Calu3 (cell line): ENCODE measurements around the gene NCCRP1. TPM values are rescaled to one million over a fixed set of nuclear protein-coding genes. Genes with fewer than 3 reads are reported as not detected.

Source experiments
- BruUV-seq: library from RNA; stranded (reverse); fragments of 400-500 nt; replicated peaks from 2 replicates; lab custom pipeline; 2021; lab: Mats Ljungman, UMichigan
- CTCF ChIA-PET: fragments of 300-600 bp; sonication (Branson Sonifier 250); formaldehyde crosslinking; loops from one replicate; lab custom pipeline; 2022; ENCODE audit warnings: antibody characterized with exemption; lab: Charles Lee
- DNase-seq: peaks from one replicate; pipeline ENCODE4 v3.0.0; 2022
- H3K27ac Mint-ChIP-seq: one replicate; pipeline ENCODE4 v1.8.0; 2022; ENCODE audit warnings: mixed read lengths; ENCODE audit not compliant: unreplicated experiment
- H3K27me3 Mint-ChIP-seq: one replicate; pipeline ENCODE4 v1.8.0; 2022; ENCODE audit warnings: mixed read lengths; ENCODE audit not compliant: unreplicated experiment
- H3K36me3 Mint-ChIP-seq: one replicate; pipeline ENCODE4 v1.8.0; 2022; ENCODE audit warnings: mild to moderate bottlenecking, moderate library complexity, mixed read lengths; ENCODE audit not compliant: insufficient read depth, unreplicated experiment
- H3K4me1 Mint-ChIP-seq: one replicate; pipeline ENCODE4 v1.8.0; 2022; ENCODE audit warnings: mild to moderate bottlenecking, low read depth, mixed read lengths; ENCODE audit not compliant: unreplicated experiment
- H3K4me3 Mint-ChIP-seq: one replicate; pipeline ENCODE4 v1.8.0; 2022; ENCODE audit warnings: mild to moderate bottlenecking, low read depth, moderate library complexity, mixed read lengths; ENCODE audit not compliant: unreplicated experiment
- H3K9me3 Mint-ChIP-seq: one replicate; pipeline ENCODE4 v1.8.0; 2022; ENCODE audit warnings: low read depth, mixed read lengths; ENCODE audit not compliant: unreplicated experiment
- intact Hi-C: fragments of 100-400 bp; cut with micrococcal nuclease; formaldehyde crosslinking; loops from one replicate; pipeline ENCODE4 v1.10.0; 2022; ENCODE audit not compliant: unreplicated experiment
- total RNA-seq: library from RNA; stranded (reverse); gene quantifications from 2 replicates; pipeline ENCODE4 v1.2.3, GENCODE V29; 2022
- TF ChIP-seq, protein P1 (sequence below): fragments of 200-600 bp; IDR thresholded peaks from one replicate; pipeline ENCODE4 v1.8.0; 2022; ENCODE audit warnings: antibody characterized with exemption; ENCODE audit not compliant: unreplicated experiment

Gene NCCRP1
- total RNA-seq, 1 experiment from 2014 or later, result 2.0 TPM

DNA sequence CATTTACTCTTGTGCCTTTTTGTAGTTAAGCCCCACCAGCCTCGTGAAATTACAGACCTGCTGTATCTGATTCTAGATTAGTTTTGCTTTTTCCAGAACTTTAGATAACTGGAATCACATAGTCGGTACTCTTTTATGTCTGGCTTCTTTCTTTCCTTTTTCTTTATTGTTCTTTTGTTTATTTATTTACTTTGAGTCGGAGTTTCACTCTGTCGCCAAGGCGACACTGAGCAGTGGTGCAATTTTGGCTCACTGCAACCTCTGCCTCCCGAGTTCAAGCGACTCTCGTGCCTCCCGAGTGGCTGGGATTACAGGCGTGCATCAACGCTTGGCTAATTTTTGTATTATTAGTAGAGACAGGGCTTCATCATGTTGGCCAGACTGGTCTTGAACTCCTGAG, 6.0 kb upstream of the NCCRP1 start:
- TF ChIP-seq, protein P1, sequence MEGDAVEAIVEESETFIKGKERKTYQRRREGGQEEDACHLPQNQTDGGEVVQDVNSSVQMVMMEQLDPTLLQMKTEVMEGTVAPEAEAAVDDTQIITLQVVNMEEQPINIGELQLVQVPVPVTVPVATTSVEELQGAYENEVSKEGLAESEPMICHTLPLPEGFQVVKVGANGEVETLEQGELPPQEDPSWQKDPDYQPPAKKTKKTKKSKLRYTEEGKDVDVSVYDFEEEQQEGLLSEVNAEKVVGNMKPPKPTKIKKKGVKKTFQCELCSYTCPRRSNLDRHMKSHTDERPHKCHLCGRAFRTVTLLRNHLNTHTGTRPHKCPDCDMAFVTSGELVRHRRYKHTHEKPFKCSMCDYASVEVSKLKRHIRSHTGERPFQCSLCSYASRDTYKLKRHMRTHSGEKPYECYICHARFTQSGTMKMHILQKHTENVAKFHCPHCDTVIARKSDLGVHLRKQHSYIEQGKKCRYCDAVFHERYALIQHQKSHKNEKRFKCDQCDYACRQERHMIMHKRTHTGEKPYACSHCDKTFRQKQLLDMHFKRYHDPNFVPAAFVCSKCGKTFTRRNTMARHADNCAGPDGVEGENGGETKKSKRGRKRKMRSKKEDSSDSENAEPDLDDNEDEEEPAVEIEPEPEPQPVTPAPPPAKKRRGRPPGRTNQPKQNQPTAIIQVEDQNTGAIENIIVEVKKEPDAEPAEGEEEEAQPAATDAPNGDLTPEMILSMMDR, result no peak
- no peak for DNase-seq
- intact Hi-C loops, result loop anchor here (5.0 kb wide), 1 partner anchor 138 kb away; no protein-coding TSS in a partner anchor
- Mint-ChIP-seq H3K4me3 (no peak overlapping the region), H3K4me1 (peaks cover 18% of the 10 kb centered on the region), H3K36me3 (peaks cover 26% of the 10 kb centered on the region), H3K27ac (no peak overlapping the region), H3K9me3 (no peaks in the 10 kb centered on the region), H3K27me3 (no peaks in the 10 kb centered on the region)
- CTCF ChIA-PET, result no interaction called here
- BruUV-seq, result no TSS peak

DNA sequence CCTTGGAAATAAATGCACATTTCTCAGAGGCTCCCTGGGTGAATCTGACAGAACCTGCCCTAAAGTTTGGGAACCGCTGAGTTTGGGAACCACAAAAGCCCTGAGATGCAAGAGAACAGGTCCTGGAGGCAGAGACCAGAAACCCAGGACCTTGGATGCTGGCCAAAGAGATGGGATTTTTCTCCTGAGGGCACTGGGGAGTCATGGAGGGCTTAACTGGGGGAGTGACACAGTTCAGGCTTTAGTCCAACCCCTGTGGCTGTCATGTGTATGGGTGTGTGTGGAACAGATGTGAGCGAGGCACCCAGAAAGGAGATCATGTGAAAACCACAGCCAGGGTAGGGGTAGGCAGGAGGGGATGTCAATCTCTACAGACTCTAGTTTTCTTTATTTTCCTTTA, 3.9 kb upstream of the NCCRP1 start:
- Mint-ChIP-seq H3K36me3 (peaks cover 15% of the 10 kb centered on the region), H3K27ac (no peak overlapping the region), H3K4me1 (peaks cover 35% of the 10 kb centered on the region), H3K4me3 (no peak overlapping the region), H3K27me3 (peaks cover 13% of the 10 kb centered on the region), H3K9me3 (no peaks in the 10 kb centered on the region)
- intact Hi-C loops, result loop anchor here (5.0 kb wide), 1 partner anchor 141 kb away; no protein-coding TSS in a partner anchor
- CTCF ChIA-PET, result no interaction called here
- DNase-seq, result no peak
- BruUV-seq, result no TSS peak
- TF ChIP-seq, protein P1, result no peak

DNA sequence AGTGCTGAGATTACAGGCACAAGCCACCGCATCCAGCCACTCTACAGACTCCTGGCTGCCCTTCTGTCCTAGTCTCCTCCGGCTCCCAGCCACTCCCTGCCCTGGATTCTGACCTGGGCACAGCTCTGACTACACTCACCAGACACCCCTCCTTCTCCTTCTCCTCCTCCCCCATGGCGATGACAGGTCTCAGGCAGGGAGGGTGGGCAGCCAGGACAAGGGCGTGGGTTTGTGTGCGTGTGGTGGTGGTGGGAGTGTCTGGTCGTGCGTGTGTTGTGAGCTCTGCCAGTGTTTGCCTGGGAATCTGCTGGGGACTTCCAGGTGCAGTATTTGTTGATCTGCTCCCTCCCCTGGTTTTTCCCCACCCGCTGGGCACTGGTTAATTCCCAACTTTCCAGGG, 3.0 kb upstream of the NCCRP1 start:
- H3K27ac Mint-ChIP-seq, result peak overlapping the region; percentile 55
- no peak for DNase-seq
- no TSS peak for BruUV-seq

DNA sequence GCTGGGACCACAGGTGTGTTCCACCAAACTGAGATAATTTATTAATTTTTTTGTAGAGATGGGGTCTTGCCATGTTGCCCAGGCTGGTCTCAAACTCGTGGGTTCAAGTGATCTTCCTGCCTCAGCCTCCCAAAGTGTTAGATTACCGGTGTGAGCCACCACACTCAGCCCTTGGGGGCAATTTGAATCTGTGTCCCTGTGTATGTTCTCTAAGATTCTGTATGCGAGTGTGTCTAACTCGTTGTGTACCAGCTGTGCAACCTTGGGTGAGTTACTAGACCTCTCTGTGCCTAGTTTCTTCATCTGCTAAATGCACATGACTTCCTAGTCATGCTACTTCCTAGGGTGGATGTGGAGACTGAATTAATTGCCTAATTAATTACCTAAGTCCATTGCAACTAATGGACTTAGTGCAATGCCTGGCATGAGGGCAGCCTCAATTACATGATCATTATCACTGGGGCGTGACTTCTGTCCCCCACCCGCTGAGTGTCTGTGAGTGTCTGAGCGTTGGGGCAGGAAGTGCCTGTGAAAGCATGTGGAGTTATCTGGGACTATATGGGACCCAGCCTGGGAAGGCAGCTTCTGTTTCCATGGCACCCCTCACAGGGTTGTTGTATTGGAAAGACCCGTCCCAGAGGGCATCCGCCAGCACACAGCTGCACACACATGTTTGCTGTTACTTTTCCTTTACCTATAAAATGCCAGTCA, 1.8 kb upstream of the NCCRP1 start:
- BruUV-seq, result no TSS peak
- peaks cover 12% of the 10 kb centered on the region for H3K36me3 Mint-ChIP-seq
- peaks cover 22% of the 10 kb centered on the region for H3K27me3 Mint-ChIP-seq
- no peaks in the 10 kb centered on the region for H3K9me3 Mint-ChIP-seq
- DNase-seq, result peak; percentile 35
- peak overlapping the region; percentile 21 for H3K4me3 Mint-ChIP-seq
- CTCF ChIA-PET, result interaction anchor here (0.6 kb wide), 1 partner anchor 1130 kb away, joined by 3 read pairs; no protein-coding TSS in a partner anchor
- no peak overlapping the region for H3K27ac Mint-ChIP-seq
- H3K4me1 Mint-ChIP-seq, result peaks cover 38% of the 10 kb centered on the region
- TF ChIP-seq, protein P1, result no peak
- intact Hi-C loops, result loop anchor here (5.0 kb wide), 1 partner anchor 143 kb away; no protein-coding TSS in a partner anchor

More for the DNA sequence above, 3.0 kb upstream of the NCCRP1 start:
- Mint-ChIP-seq H3K4me1 (peaks cover 38% of the 10 kb centered on the region), H3K9me3 (no peaks in the 10 kb centered on the region), H3K36me3 (peaks cover 12% of the 10 kb centered on the region), H3K4me3 (peak overlapping the region; percentile 8), H3K27me3 (peaks cover 18% of the 10 kb centered on the region)
- CTCF ChIA-PET, result interaction anchor here (0.5 kb wide), 1 partner anchor 232 kb away, joined by 9 read pairs; no protein-coding TSS in a partner anchor
- TF ChIP-seq, protein P1, result no peak
- intact Hi-C loops, result loop anchor here (5.0 kb wide), 1 partner anchor 142 kb away; no protein-coding TSS in a partner anchor
